ENCODE data around the gene MYL2.

DNA sequence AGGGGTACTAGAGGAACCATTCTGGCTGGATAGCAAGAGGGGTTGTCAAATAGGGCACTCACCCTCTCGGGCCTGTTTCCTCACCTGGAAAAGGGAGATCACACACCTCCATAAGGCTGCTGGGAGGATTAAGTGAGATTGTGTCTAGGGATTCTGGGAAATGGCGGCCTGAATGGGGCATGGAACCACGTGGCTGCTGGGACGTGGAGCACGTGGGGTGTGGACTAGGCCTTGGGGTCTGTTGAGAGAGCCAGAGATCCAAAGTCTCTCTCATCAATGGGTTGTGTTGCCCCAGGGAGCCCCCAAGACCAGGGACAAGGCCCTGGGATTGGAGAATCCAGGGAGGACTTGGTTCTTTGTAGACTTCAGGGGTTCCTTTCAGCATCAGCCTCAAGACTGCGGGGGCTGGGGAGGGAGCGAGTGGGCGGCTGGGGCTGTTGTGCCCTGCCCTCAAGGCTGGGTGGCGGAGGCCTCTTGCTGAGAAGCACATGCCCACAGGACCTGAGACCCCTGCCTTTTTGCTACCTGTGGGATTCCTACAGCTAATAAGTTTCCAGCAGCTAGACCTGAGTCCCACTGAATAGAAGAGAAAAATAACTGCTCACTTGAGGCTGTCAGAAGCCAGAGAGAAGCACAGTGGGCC lies 3.4 kb upstream of the MYL2 start:
- TF ChIP-seq, protein P1, sequence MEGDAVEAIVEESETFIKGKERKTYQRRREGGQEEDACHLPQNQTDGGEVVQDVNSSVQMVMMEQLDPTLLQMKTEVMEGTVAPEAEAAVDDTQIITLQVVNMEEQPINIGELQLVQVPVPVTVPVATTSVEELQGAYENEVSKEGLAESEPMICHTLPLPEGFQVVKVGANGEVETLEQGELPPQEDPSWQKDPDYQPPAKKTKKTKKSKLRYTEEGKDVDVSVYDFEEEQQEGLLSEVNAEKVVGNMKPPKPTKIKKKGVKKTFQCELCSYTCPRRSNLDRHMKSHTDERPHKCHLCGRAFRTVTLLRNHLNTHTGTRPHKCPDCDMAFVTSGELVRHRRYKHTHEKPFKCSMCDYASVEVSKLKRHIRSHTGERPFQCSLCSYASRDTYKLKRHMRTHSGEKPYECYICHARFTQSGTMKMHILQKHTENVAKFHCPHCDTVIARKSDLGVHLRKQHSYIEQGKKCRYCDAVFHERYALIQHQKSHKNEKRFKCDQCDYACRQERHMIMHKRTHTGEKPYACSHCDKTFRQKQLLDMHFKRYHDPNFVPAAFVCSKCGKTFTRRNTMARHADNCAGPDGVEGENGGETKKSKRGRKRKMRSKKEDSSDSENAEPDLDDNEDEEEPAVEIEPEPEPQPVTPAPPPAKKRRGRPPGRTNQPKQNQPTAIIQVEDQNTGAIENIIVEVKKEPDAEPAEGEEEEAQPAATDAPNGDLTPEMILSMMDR (IDR thresholded peaks at IDR 0.05) = no peak
- no peak for TF ChIP-seq ZFX (IDR thresholded peaks at IDR 0.05; ENCODE audit: borderline replicate concordance)

All from 22Rv1 (cell line).